ENCODE results near the gene AGBL4. TPM values are rescaled to one million over a fixed set of nuclear protein-coding genes. Genes with fewer than 3 reads are reported as not detected.
A peak's percentile ranks its signal among the peaks of the same experiment; 100 is the strongest.

Gene AGBL4
- total and polyA plus RNA-seq, 9 of the 15 experiments (the other 6 are each of a cell fraction or from before 2014, with no cell fraction given), result 0.11 TPM; not detected in 7

GRCh38 chr1:48916130-48917069, 1107.4 kb downstream of the AGBL4 start:
- Histone ChIP-seq H3K79me2 (ENCODE audit: control insufficient read depth, insufficient read depth, low read length) (no peaks in the 10 kb centered on the region), H3K4me1 (replicated peaks in 1 of 2; ENCODE audit: control insufficient read depth in 2 of 2, insufficient read depth in 2 of 2, low read length in 2 of 2) (no peaks in the 10 kb centered on the region), H3K27me3 (ENCODE audit: control insufficient read depth in 2 of 2, insufficient read depth in 2 of 2, low read length in 2 of 2) (no peaks in the 10 kb centered on the region), H3K9me3 (replicated peaks; ENCODE audit: control insufficient read depth, insufficient read depth, low read depth, low read length) (no peaks in the 10 kb centered on the region), H4K20me1 (replicated peaks; ENCODE audit: control insufficient read depth, insufficient read depth, low read length) (no peaks in the 10 kb centered on the region), H3K27ac (ENCODE audit: extremely low read depth, low read depth, low read length) (no peak overlapping the region), H3K4me2 (ENCODE audit: insufficient read depth, low read length) (no peak overlapping the region), H3K4me3 (no peak overlapping the region), H3K9ac (ENCODE audit: insufficient read depth in 1 of 2, low read depth in 2 of 2, low read length in 2 of 2) (no peak overlapping the region), H3K9me1 (ENCODE audit: control insufficient read depth, insufficient read depth, low read length) (no peaks in the 10 kb centered on the region), H2AFZ (ENCODE audit: low read depth, low read length) (no peak overlapping the region), H3K36me3 (ENCODE audit: control insufficient read depth, insufficient read depth, low read length) (no peaks in the 10 kb centered on the region)
- TF ChIP-seq RAD21 (CRISPR knock-in tag; conservative IDR thresholded peaks at IDR 0.05 in 1 of 2, IDR thresholded peaks at IDR 0.05 in 1 of 2), result peak in 1 of 2 experiments; percentile 11; a peak in 1 of 4 replicates
- no peak for TF ChIP-seq RBFOX2 (IDR thresholded peaks at IDR 0.05; ENCODE audit: low read depth, low read length)
- TF ChIP-seq ZNF41 (CRISPR knock-in tag; conservative IDR thresholded peaks at IDR 0.05), result no peak
- TF ChIP-seq PHF20 (IDR thresholded peaks at IDR 0.05; ENCODE audit: partially characterized antibody), result no peak
- TF ChIP-seq CGGBP1 (CRISPR knock-in tag; IDR thresholded peaks at IDR 0.05), result no peak
- TF ChIP-seq ATF1 (CRISPR knock-in tag; IDR thresholded peaks at IDR 0.05), result no peak
- TF ChIP-seq ATF1 (tag; IDR thresholded peaks at IDR 0.05), result no peak
- TF ChIP-seq NR3C1 (CRISPR knock-in tag; IDR thresholded peaks at IDR 0.05), result no peak
- TF ChIP-seq ZNF785 (CRISPR knock-in tag; IDR thresholded peaks at IDR 0.05), result no peak
- TF ChIP-seq FOXK1 (CRISPR knock-in tag; IDR thresholded peaks at IDR 0.05; ENCODE audit: borderline replicate concordance), result no peak
- peak in 1 of 3 experiments; percentile 26; a peak in 2 of 6 replicates for TF ChIP-seq CTCF (IDR thresholded peaks at IDR 0.05 in 2 of 3, conservative IDR thresholded peaks at IDR 0.05 in 1 of 3; ENCODE audit: insufficient read depth in 2 of 3, low read depth in 1 of 3, low read length in 3 of 3)
- TF ChIP-seq E2F8 (IDR thresholded peaks at IDR 0.05; ENCODE audit: low read depth, partially characterized antibody), result no peak
- TF ChIP-seq FOXJ2 (tag; IDR thresholded peaks at IDR 0.05), result no peak
- ChIA-PET POLR2A (no interaction called here), CTCF (ENCODE audit: low intra/inter-chr PET ratio) (no interaction called here)
- ATAC-seq (no peak), FAIRE-seq (no peak), DNase-seq (ENCODE audit: extremely low read depth in 1 of 4, low spot score in 3 of 4) (peak in 3 of 4 experiments; percentile 12 to 46 (median 41))
- 0% methylated on average over 5 of the region's 5 CpGs for WGBS (ENCODE audit: insufficient coverage, low coverage, missing lambda C conversion rate)
- in situ Hi-C loops (cut with MboI), result no loop called here
- no TSS peak for BruUV-seq (replicated peaks)
- intact Hi-C loops (cut with micrococcal nuclease), result no loop called here
